Transverse colon (tissue), 4 donors: ENCODE data around the gene RAB11FIP3. TPM values are rescaled to one million over a fixed set of nuclear protein-coding genes. Genes with fewer than 3 reads are reported as not detected.
A peak's percentile ranks its signal among the peaks of the same experiment; 100 is the strongest.

Experiments used
- DNase-seq: peaks from one replicate; pipeline ENCODE4 v3.0.0-alpha.2; 2019
- H3K27ac ChIP-seq, 4 donors: fragments of 200-600 bp; sonication (generic); 2 replicates each; pipeline ENCODE4 v1.5.1; 2016 to 2018; ENCODE audit warnings: inconsistent platforms in 4 of 4
- H3K27me3 ChIP-seq: fragments of 200-600 bp; sonication (generic); 2 replicates; pipeline ENCODE4 v1.5.1; 2017; ENCODE audit warnings: inconsistent platforms
- H3K36me3 ChIP-seq, 4 donors: fragments of 200-600 bp; sonication (generic); 2 replicates each; pipeline ENCODE4 v1.5.1; 2017 to 2019; ENCODE audit warnings: inconsistent platforms in 4 of 4
- H3K4me1 ChIP-seq, 4 donors: fragments of 200-600 bp; sonication (generic); 2 replicates each; pipeline ENCODE4 v1.5.1; 2017 to 2020; ENCODE audit warnings: inconsistent platforms in 4 of 4
- H3K4me3 ChIP-seq, 4 donors: fragments of 200-600 bp; sonication (generic); 1 replicate in 1 of 4; 2 replicates in 3 of 4; pipeline versions ENCODE4 v1.5.1 to v1.6.1; 2017 to 2019; ENCODE audit warnings: inconsistent platforms in 4 of 4
- H3K9me3 ChIP-seq, 2 donors: fragments of 200-600 bp; sonication (generic); 2 replicates each; pipeline ENCODE4 v1.5.1; 2017 to 2019; ENCODE audit warnings: inconsistent platforms in 2 of 2
- EP300 ChIP-seq: sonication (generic); formaldehyde crosslinking; IDR thresholded peaks from one replicate; pipeline ENCODE4 v1.6.1; 2017; ENCODE audit warnings: antibody characterized with exemption, low read depth
- POLR2A ChIP-seq: fragments of 450-650 bp; IDR thresholded peaks from one replicate; pipeline ENCODE4 v1.6.1; 2016; ENCODE audit warnings: antibody characterized with exemption, mild to moderate bottlenecking, moderate library complexity
- POLR2AphosphoS5 ChIP-seq, 3 donors: sonication (generic); formaldehyde crosslinking; IDR thresholded peaks; one replicate each; pipeline ENCODE4 v1.6.1; 2016; ENCODE audit warnings: antibody characterized with exemption in 3 of 3
- WGBS, 2 donors: methylation state at CpG; one replicate each; pipeline ENCODE4 v1.1.5; 2018; ENCODE audit warnings: low coverage in 1 of 2; 5-methylcytosine and 5-hydroxymethylcytosine counted together
- in situ Hi-C, 4 donors: fragments of 200-750 bp; cut with MboI; loops; one replicate each; pipeline versions ENCODE4 v1.15.0 to v1.15.1; 2017; ENCODE audit warnings: low sequenced_read_pairs in 3 of 4, low pct_ligation_motif_present in 1 of 4, low pct_unique_long_range_greater_than_20kb in 1 of 4
- intact Hi-C: fragments of 100-400 bp; cut with DNase I; formaldehyde crosslinking; loops from one replicate; pipeline ENCODE4 v1.15.1; 2023; ENCODE audit warnings: low total_unique reads
- total RNA-seq, 4 donors: library from RNA; depleted of rRNA; stranded (reverse); fragments of >200 nt; gene quantifications; one replicate each; pipeline ENCODE4 v1.1.0, GENCODE V29; 2016
- TF ChIP-seq, protein P1 (sequence below), 5 experiments: fragments of 200-600 bp in 3 of 5; fragments of 450-650 bp in 2 of 5; sonication (generic) in 3 of 5; IDR thresholded peaks; 1 replicate in 2 of 5; 2 replicates in 3 of 5; pipeline ENCODE4 v1.5.1; 2016 to 2017; ENCODE audit warnings: antibody characterized with exemption in 5 of 5, inconsistent platforms in 3 of 5, mild to moderate bottlenecking in 2 of 5, moderate library complexity in 1 of 5

RAB11FIP3 gene
- total RNA-seq, 4 donors from 2014 or later = 21.6 to 56.5 (median 42.2) TPM

- no peak for DNase-seq
- TF ChIP-seq EP300 (no peak), POLR2AphosphoS5 (IDR thresholded peaks at IDR 0.05) (no peak), POLR2A (no peak)
- TF ChIP-seq, protein P1, sequence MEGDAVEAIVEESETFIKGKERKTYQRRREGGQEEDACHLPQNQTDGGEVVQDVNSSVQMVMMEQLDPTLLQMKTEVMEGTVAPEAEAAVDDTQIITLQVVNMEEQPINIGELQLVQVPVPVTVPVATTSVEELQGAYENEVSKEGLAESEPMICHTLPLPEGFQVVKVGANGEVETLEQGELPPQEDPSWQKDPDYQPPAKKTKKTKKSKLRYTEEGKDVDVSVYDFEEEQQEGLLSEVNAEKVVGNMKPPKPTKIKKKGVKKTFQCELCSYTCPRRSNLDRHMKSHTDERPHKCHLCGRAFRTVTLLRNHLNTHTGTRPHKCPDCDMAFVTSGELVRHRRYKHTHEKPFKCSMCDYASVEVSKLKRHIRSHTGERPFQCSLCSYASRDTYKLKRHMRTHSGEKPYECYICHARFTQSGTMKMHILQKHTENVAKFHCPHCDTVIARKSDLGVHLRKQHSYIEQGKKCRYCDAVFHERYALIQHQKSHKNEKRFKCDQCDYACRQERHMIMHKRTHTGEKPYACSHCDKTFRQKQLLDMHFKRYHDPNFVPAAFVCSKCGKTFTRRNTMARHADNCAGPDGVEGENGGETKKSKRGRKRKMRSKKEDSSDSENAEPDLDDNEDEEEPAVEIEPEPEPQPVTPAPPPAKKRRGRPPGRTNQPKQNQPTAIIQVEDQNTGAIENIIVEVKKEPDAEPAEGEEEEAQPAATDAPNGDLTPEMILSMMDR (IDR thresholded peaks at IDR 0.05) = no peak
- in situ Hi-C loops = no loop called here
- H3K36me3 ChIP-seq = no peaks in the 10 kb centered on the region
- no peaks in the 10 kb centered on the region for H3K27me3 ChIP-seq
- H3K4me1 ChIP-seq = peaks cover 7 to 17% (median 9%) of the 10 kb centered on the region in 4 donors
- no peaks in the 10 kb centered on the region for H3K9me3 ChIP-seq
- H3K4me3 ChIP-seq = no peak overlapping the region
- intact Hi-C loops = no loop called here
- peak overlapping the region; percentile 29 to 65 (median 40) for H3K27ac ChIP-seq
- WGBS, 2 donors = 70 to 86% methylated on average over 2 to 14 of the region's 14 CpGs
These were observed 32.4 kb downstream of the RAB11FIP3 start for GRCh38 chr16:457732-458400.

DNA sequence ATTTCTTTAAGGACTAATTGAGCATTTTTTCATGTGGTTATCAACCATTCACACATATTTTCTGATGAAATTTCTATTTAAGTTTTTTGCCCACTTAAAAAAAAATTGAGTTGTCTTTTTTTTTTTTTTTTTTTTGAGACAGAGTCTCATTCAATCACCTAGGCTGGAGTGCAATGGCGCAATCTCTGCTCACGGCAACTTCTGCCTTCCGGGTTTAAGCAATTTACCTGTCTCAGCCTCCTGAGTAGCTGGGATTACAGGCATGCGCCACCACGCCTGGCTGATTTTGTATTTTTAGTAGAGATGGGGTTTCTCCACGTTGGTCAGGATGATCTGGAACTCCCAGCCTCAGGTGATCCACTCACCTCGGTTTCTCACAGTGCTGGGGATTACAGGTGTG is 34.3 kb downstream of the RAB11FIP3 start:
- in situ Hi-C loops = no loop called here

GRCh38 chr16:460787-461186 is 35.3 kb downstream of the RAB11FIP3 start:
- intact Hi-C loops (no loop called here), in situ Hi-C loops (no loop called here)
- peaks cover 7 to 17% (median 9%) of the 10 kb centered on the region in 4 donors for H3K4me1 ChIP-seq
- no peak overlapping the region for H3K4me3 ChIP-seq
- no peak for DNase-seq
- H3K9me3 ChIP-seq = no peaks in the 10 kb centered on the region
- no peak for TF ChIP-seq EP300
- TF ChIP-seq POLR2A = no peak
- no peak for TF ChIP-seq POLR2AphosphoS5 (IDR thresholded peaks at IDR 0.05)
- TF ChIP-seq, protein P1 (IDR thresholded peaks at IDR 0.05) = no peak
- H3K27ac ChIP-seq = no peak overlapping the region
- no peaks in the 10 kb centered on the region for H3K27me3 ChIP-seq
- 96 to 100% methylated on average over 1 to 20 of the region's 20 CpGs for WGBS, 2 donors
- no peaks in the 10 kb centered on the region for H3K36me3 ChIP-seq

More for the DNA sequence above, 34.3 kb downstream of the RAB11FIP3 start:
- no peaks in the 10 kb centered on the region for H3K36me3 ChIP-seq
- TF ChIP-seq EP300 = no peak
- TF ChIP-seq POLR2A = no peak
- TF ChIP-seq, protein P1 (IDR thresholded peaks at IDR 0.05) = no peak
- TF ChIP-seq POLR2AphosphoS5 (IDR thresholded peaks at IDR 0.05) = no peak
- no peaks in the 10 kb centered on the region for H3K9me3 ChIP-seq
- no peaks in the 10 kb centered on the region for H3K27me3 ChIP-seq
- whole genome bisulfite sequencing, 2 donors = 93 to 95% methylated on average over 4 to 7 of the region's 7 CpGs
- no peak overlapping the region for H3K27ac ChIP-seq
- H3K4me1 ChIP-seq = peaks cover 7 to 17% (median 9%) of the 10 kb centered on the region in 4 donors
- no peak overlapping the region for H3K4me3 ChIP-seq
- intact Hi-C loops = no loop called here
- DNase-seq = no peak

DNA sequence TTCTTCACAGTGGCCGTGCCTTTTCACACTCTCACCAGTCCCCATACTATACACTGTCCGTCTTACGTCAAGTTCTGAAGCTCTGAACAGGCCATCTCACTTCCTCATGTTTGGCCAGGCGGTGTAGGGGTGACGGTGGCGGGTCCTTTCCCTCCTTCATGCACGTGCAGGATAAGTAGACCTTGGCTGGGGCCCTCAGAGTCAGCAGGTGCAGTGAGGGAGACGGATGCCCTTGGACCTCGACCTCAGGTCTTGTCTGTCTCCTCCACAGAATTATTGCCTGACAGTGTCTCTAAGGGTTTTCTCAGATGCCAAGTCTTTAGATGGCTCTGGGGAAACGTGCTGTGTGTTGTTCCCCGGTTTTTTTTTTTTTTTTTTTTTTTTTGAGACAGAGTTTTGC is 37.6 kb downstream of the RAB11FIP3 start:
- in situ Hi-C loops = no loop called here
- WGBS, 2 donors = 60 to 80% methylated on average over 1 to 11 of the region's 11 CpGs
- Histone ChIP-seq H3K9me3 (no peaks in the 10 kb centered on the region), H3K27ac (no peak overlapping the region), H3K27me3 (no peaks in the 10 kb centered on the region), H3K4me1 (peaks cover 0 to 1% (median under 1%) of the 10 kb centered on the region in 4 donors), H3K36me3 (no peaks in the 10 kb centered on the region), H3K4me3 (no peak overlapping the region)
- TF ChIP-seq, protein P1 (IDR thresholded peaks at IDR 0.05) = no peak
- TF ChIP-seq POLR2AphosphoS5 (IDR thresholded peaks at IDR 0.05) = no peak
- TF ChIP-seq POLR2A = no peak
- no peak for TF ChIP-seq EP300
- intact Hi-C loops = no loop called here
- DNase-seq = no peak
